ENCODE data around the gene LIF. TPM values are rescaled to one million over a fixed set of nuclear protein-coding genes. Genes with fewer than 3 reads are reported as not detected.
A peak's percentile ranks its signal among the peaks of the same experiment; 100 is the strongest.

LIF gene
- polyA plus RNA-seq, 4 donors, result 3.0 to 27.9 (median 6.0) TPM

DNA sequence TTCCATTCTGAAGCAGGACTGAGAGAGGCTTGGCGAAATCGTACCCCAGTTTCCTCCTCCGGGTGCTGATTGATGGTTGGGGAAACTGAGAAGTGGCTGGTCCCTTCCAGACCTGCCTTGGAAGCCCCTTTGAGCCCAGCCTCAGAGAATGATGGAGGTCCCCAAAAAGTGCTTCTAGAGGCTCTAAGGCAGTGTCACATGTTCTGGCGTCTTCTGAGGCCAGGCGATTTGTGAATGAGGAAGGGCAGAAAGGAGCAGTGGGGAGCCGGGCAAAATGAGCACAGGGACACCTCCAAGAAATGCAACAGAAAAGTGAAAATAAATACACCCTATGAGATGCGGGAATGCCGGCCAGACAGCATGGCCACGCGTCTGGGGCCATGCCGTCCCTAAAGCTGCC is 1.0 kb upstream of the LIF start:
- H3K4me1 ChIP-seq (ENCODE audit: control insufficient read depth in 3 of 3, insufficient read depth in 2 of 3, low read depth in 1 of 3, low read length in 2 of 3), result peaks cover 0 to 58% (median 9%) of the 10 kb centered on the region in 3 donors
- peak overlapping the region in 2 of 3 donors; percentile 76 to 88 for H3K27ac ChIP-seq (ENCODE audit: low read depth in 1 of 3, low read length in 2 of 3)
- H3K4me3 ChIP-seq (ENCODE audit: low read depth in 1 of 3, low read length in 3 of 3), result peak overlapping the region in 1 of 3 donors; percentile 39
- no peaks in the 10 kb centered on the region for H3K9me3 ChIP-seq (ENCODE audit: control insufficient read depth in 2 of 2, insufficient read depth in 1 of 2, low read depth in 1 of 2, low read length in 1 of 2)
- no peak for DNase-seq
- H3K27me3 ChIP-seq (ENCODE audit: control insufficient read depth in 3 of 3, insufficient read depth in 3 of 3, low read length in 3 of 3), result peaks cover 0 to 3% (median 0%) of the 10 kb centered on the region in 3 donors
- WGBS, 3 donors, result 21 to 60% (median 46%) methylated on average over 11 of the region's 11 CpGs
- H3K36me3 ChIP-seq (ENCODE audit: control insufficient read depth in 3 of 3, insufficient read depth in 2 of 3, low read depth in 1 of 3, low read length in 3 of 3), result peaks cover 0 to 55% (median 0%) of the 10 kb centered on the region in 3 donors
- no peak for FAIRE-seq

DNA sequence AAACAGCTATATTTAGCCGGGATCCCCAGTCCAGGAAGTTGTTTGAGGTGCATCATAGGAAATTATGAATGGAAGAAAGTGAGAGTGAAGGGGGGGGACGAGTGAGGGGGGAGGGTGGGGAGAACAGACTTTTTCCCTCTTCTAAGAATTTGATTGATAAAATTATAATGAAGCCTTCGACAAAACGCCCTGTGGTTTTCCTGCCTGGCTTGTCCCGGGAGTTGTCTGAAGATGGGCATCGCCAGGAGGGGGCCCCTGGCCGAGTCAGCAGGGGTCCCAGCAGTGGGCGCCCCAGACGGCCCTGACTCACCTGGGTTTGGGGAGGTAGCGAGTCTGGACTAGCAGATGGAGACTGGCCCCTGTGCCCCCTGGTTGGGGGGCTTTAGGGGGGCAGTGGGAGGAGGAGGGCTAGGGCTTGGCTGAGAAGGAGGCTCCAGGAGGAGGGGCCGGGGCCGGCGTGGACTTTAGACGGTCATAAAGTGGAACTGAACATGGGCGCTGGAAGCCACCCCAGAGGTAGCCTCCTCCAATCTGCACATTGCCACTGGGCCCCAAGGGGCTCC is 336 bp upstream of the LIF start:
- Histone ChIP-seq H3K27ac (ENCODE audit: low read depth in 1 of 3, low read length in 2 of 3) (peak overlapping the region in 2 of 3 donors; percentile 76 to 88), H3K9me3 (ENCODE audit: control insufficient read depth in 2 of 2, insufficient read depth in 1 of 2, low read depth in 1 of 2, low read length in 1 of 2) (no peaks in the 10 kb centered on the region), H3K4me3 (ENCODE audit: low read depth in 1 of 3, low read length in 3 of 3) (peak overlapping the region in 2 of 3 donors; percentile 29 to 39), H3K36me3 (ENCODE audit: control insufficient read depth in 3 of 3, insufficient read depth in 2 of 3, low read depth in 1 of 3, low read length in 3 of 3) (peaks cover 0 to 55% (median under 1%) of the 10 kb centered on the region in 3 donors), H3K27me3 (ENCODE audit: control insufficient read depth in 3 of 3, insufficient read depth in 3 of 3, low read length in 3 of 3) (peaks cover 0 to 3% (median 0%) of the 10 kb centered on the region in 3 donors), H3K4me1 (ENCODE audit: control insufficient read depth in 3 of 3, insufficient read depth in 2 of 3, low read depth in 1 of 3, low read length in 2 of 3) (peaks cover 0 to 55% (median 9%) of the 10 kb centered on the region in 3 donors)
- 5 to 26% (median 13%) methylated on average over 14 to 15 of the region's 15 CpGs for WGBS, 3 donors
- FAIRE-seq (no peak), DNase-seq (peak; percentile 83 to 94)

DNA sequence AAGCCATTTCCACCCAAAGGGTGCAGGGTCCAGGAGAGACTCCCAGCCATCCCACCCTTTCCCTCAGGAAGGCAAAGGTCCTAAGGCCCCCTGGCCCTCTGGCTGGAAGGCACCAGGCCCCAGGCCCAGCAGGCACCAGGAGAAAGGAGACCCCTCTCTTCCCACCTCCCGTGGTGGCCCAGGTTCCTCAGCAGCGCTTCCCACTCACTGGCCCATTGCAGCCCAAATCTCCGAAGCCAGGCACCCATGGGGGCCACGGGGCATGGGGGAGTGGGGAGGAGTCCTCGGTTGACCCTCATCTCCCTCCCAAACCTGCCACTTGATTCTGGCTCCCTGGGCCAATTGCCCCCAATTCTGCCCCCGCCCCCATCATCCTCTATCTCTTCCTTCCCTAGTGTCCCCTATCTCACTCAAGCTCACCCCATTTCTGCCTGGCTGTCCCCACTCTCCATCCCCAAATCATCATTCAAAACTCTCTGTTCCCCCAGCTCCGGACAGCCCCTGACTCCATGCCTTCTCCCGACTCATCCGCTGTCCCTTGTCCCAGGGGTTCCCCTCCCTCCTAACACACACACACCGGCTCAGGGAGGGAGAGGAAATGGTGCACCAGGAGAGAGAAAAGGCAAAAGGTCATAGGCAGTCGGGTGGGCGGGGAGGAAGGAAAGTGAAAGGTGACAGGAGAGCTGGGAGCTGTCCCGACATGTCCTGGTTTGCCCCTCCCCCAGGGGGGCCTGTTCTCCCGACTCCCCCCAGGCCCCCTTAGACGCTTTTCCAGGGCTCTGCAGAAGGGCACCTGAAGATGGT is 1.2 kb downstream of the LIF start:
- DNase-seq (peak; percentile 55 to 61), FAIRE-seq (no peak)
- Histone ChIP-seq H3K27ac (ENCODE audit: low read depth in 1 of 3, low read length in 2 of 3) (peak overlapping the region in 2 of 3 donors; percentile 57 to 84), H3K36me3 (ENCODE audit: control insufficient read depth in 3 of 3, insufficient read depth in 2 of 3, low read depth in 1 of 3, low read length in 3 of 3) (peaks cover 0 to 58% (median 2%) of the 10 kb centered on the region in 3 donors), H3K9me3 (ENCODE audit: control insufficient read depth in 2 of 2, insufficient read depth in 1 of 2, low read depth in 1 of 2, low read length in 1 of 2) (no peaks in the 10 kb centered on the region), H3K4me1 (ENCODE audit: control insufficient read depth in 3 of 3, insufficient read depth in 2 of 3, low read depth in 1 of 3, low read length in 2 of 3) (peaks cover 0 to 45% (median 4%) of the 10 kb centered on the region in 3 donors), H3K27me3 (ENCODE audit: control insufficient read depth in 3 of 3, insufficient read depth in 3 of 3, low read length in 3 of 3) (peaks cover 0 to 3% (median 0%) of the 10 kb centered on the region in 3 donors), H3K4me3 (ENCODE audit: low read depth in 1 of 3, low read length in 3 of 3) (peak overlapping the region; percentile 39 to 61 (median 42))
- WGBS, 3 donors, result 34 to 48% (median 38%) methylated on average over 13 to 15 of the region's 15 CpGs

DNA sequence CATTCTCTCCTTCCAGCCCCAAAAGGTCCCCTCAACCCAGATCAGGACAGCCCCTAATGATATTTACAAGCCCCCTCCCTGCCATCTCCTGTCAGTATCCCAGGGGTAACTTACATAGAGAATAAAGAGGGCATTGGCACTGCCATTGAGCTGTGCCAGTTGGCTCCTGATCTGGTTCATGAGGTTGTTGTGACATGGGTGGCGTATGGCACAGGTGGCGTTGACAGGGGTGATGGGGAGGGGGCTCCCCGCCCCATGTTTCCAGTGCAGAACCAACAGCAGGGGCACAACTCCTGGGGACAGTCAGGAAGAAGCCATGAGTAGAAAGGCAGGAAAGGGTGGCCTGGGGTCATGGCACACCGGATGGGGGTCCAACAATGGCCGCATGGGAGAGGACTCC is 1.9 kb downstream of the LIF start:
- no peak for FAIRE-seq
- WGBS, 3 donors, result 85 to 94% (median 89%) methylated on average over 5 of the region's 5 CpGs

DNA sequence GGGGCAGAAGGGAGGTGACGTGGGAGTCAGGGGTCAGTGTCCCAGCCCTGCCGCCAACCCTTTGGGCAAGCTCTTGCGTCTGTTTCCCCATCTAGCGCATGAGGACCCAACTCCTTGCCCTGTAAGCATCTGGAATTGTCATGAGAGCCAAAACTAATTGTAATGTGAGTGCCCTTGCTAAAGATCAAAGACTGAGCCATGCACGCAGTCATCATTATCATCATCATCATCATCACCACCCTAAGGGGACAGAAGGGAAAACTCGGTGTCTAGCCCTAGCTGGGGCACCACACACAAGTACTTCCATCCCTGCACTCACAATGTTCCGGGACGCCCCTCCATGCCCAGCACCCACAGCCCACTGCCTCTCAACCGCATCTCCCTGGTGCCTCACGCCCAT is 2.5 kb downstream of the LIF start:
- DNase-seq, result no peak
- peaks cover 0 to 58% (median 2%) of the 10 kb centered on the region in 3 donors for H3K36me3 ChIP-seq (ENCODE audit: control insufficient read depth in 3 of 3, insufficient read depth in 2 of 3, low read depth in 1 of 3, low read length in 3 of 3)
- no peak overlapping the region for H3K27ac ChIP-seq (ENCODE audit: low read depth in 1 of 3, low read length in 2 of 3)
- 87 to 92% (median 92%) methylated on average over 10 of the region's 10 CpGs for WGBS, 3 donors
- peaks cover 0 to 3% (median 0%) of the 10 kb centered on the region in 3 donors for H3K27me3 ChIP-seq (ENCODE audit: control insufficient read depth in 3 of 3, insufficient read depth in 3 of 3, low read length in 3 of 3)
- no peaks in the 10 kb centered on the region for H3K9me3 ChIP-seq (ENCODE audit: control insufficient read depth in 2 of 2, insufficient read depth in 1 of 2, low read depth in 1 of 2, low read length in 1 of 2)
- no peak for FAIRE-seq
- peaks cover 0 to 32% (median 4%) of the 10 kb centered on the region in 3 donors for H3K4me1 ChIP-seq (ENCODE audit: control insufficient read depth in 3 of 3, insufficient read depth in 2 of 3, low read depth in 1 of 3, low read length in 2 of 3)
- H3K4me3 ChIP-seq (ENCODE audit: low read depth in 1 of 3, low read length in 3 of 3), result no peak overlapping the region

More for the DNA sequence above, 1.9 kb downstream of the LIF start:
- Histone ChIP-seq H3K36me3 (ENCODE audit: control insufficient read depth in 3 of 3, insufficient read depth in 2 of 3, low read depth in 1 of 3, low read length in 3 of 3) (peaks cover 0 to 59% (median 2%) of the 10 kb centered on the region in 3 donors), H3K27me3 (ENCODE audit: control insufficient read depth in 3 of 3, insufficient read depth in 3 of 3, low read length in 3 of 3) (peaks cover 0 to 3% (median 0%) of the 10 kb centered on the region in 3 donors), H3K27ac (ENCODE audit: low read depth in 1 of 3, low read length in 2 of 3) (no peak overlapping the region), H3K4me3 (ENCODE audit: low read depth in 1 of 3, low read length in 3 of 3) (no peak overlapping the region), H3K4me1 (ENCODE audit: control insufficient read depth in 3 of 3, insufficient read depth in 2 of 3, low read depth in 1 of 3, low read length in 2 of 3) (peaks cover 0 to 38% (median 4%) of the 10 kb centered on the region in 3 donors), H3K9me3 (ENCODE audit: control insufficient read depth in 2 of 2, insufficient read depth in 1 of 2, low read depth in 1 of 2, low read length in 1 of 2) (no peaks in the 10 kb centered on the region)
- no peak for DNase-seq

DNA sequence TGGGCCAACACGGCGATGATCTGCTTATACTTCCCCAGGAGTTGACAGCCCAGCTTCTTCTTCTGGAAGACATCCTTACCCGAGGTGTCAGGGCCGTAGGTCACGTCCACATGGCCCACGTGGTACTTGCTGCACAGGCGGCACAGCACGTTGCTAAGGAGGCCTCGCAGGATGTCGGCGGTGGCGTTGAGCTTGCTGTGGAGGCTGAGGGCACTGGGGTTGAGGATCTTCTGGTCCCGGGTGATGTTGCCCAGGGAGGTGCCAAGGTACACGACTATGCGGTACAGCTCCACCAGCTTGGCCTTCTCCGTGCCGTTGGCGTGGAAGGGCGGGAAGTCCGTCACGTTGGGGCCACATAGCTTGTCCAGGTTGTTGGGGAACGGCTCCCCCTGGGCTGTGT is 2.9 kb downstream of the LIF start:
- FAIRE-seq, result no peak

DNA sequence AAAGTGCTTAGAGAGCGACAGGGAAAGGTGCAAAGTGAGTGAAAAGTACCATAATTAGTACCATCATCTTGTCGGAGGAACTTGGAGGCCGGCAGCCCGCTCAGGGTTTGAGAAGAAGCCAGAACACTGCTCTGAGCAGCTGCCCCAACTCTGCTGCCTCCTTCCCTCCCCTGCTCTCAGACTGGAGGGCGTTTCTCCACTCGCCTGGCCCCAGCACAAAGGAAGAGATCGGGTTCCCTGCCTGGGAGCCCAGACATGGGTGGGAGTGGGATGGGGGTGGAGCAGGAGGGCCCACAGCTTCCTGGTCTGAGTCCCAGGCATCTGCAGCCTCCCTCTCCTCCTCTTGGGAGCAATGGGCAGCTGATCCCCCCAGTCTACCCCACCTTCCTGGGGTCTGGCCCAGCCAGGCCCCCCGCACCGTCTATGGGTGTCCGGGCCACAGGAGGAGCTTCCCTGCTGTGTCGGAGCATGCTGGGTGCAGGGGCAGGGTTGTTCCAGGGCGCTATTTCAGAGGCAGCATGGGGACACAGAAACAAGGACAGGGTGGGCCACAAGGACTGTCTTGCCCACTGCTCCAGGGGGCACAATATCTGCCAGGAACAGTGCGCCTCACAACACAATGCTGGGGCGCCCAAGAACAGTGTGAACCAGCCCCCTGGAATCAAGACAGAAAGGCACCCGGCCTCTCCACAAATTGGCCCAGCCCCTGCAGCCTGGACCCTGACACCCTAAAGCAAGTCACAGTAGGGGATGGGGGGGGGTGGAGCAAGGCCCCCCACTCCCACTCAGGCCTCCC is 4.8 kb downstream of the LIF start:
- Histone ChIP-seq H3K4me3 (ENCODE audit: low read depth in 1 of 3, low read length in 3 of 3) (no peak overlapping the region), H3K27ac (ENCODE audit: low read depth in 1 of 3, low read length in 2 of 3) (no peak overlapping the region), H3K36me3 (ENCODE audit: control insufficient read depth in 3 of 3, insufficient read depth in 2 of 3, low read depth in 1 of 3, low read length in 3 of 3) (peaks cover 0 to 58% (median 2%) of the 10 kb centered on the region in 3 donors), H3K9me3 (ENCODE audit: control insufficient read depth in 2 of 2, insufficient read depth in 1 of 2, low read depth in 1 of 2, low read length in 1 of 2) (peaks cover 0 to under 1% of the 10 kb centered on the region in 2 donors), H3K4me1 (ENCODE audit: control insufficient read depth in 3 of 3, insufficient read depth in 2 of 3, low read depth in 1 of 3, low read length in 2 of 3) (peaks cover 0 to 15% (median 4%) of the 10 kb centered on the region in 3 donors), H3K27me3 (ENCODE audit: control insufficient read depth in 3 of 3, insufficient read depth in 3 of 3, low read length in 3 of 3) (peaks cover 0 to 4% (median 0%) of the 10 kb centered on the region in 3 donors)
- WGBS, 3 donors, result 74 to 86% (median 81%) methylated on average over 15 of the region's 15 CpGs
- DNase-seq, result no peak
- FAIRE-seq, result no peak

More for the DNA sequence above, 2.9 kb downstream of the LIF start:
- Histone ChIP-seq H3K9me3 (ENCODE audit: control insufficient read depth in 2 of 2, insufficient read depth in 1 of 2, low read depth in 1 of 2, low read length in 1 of 2) (no peaks in the 10 kb centered on the region), H3K4me3 (ENCODE audit: low read depth in 1 of 3, low read length in 3 of 3) (no peak overlapping the region), H3K4me1 (ENCODE audit: control insufficient read depth in 3 of 3, insufficient read depth in 2 of 3, low read depth in 1 of 3, low read length in 2 of 3) (peaks cover 0 to 32% (median 4%) of the 10 kb centered on the region in 3 donors), H3K36me3 (ENCODE audit: control insufficient read depth in 3 of 3, insufficient read depth in 2 of 3, low read depth in 1 of 3, low read length in 3 of 3) (peaks cover 0 to 58% (median 2%) of the 10 kb centered on the region in 3 donors), H3K27me3 (ENCODE audit: control insufficient read depth in 3 of 3, insufficient read depth in 3 of 3, low read length in 3 of 3) (peaks cover 0 to 3% (median 0%) of the 10 kb centered on the region in 3 donors), H3K27ac (ENCODE audit: low read depth in 1 of 3, low read length in 2 of 3) (no peak overlapping the region)
- 87 to 91% (median 91%) methylated on average over 22 of the region's 22 CpGs for WGBS, 3 donors
- DNase-seq, result no peak

Data from small intestine (tissue), 7 donors.